HEK293 (cell line): ENCODE data around the gene CD151.
A peak's percentile ranks its signal among the peaks of the same experiment; 100 is the strongest.

ENCODE experiments used
- CTCF ChIA-PET: fragments of 350-600 bp; formaldehyde crosslinking; extraction: SDS; loops from one replicate; lab custom pipeline; 2021; ENCODE audit warnings: antibody characterized with exemption; lab: Yijun Ruan, JAX
- POLR2A ChIA-PET: fragments of 300-600 bp; formaldehyde crosslinking; extraction: SDS; loops from one replicate; lab custom pipeline; 2020; ENCODE audit warnings: antibody characterized with exemption, inconsistent platforms; lab: Yijun Ruan, JAX
- H3K27ac ChIP-seq: fragments of 200-500 bp; sonication (Bioruptor generic); 2 replicates; pipeline ENCODE4 v1.5.1; 2014; ENCODE audit warnings: low read depth, low read length, control low read depth, inconsistent platforms; ENCODE audit errors: extremely low read depth
- H3K36me3 ChIP-seq, 2 experiments: fragments of 200-500 bp in 1 of 2; sonication (Bioruptor generic) in 1 of 2; 1 replicate in 1 of 2; 2 replicates in 1 of 2; pipeline ENCODE4 v1.5.1; 2014 to 2017; ENCODE audit warnings: inconsistent platforms in 2 of 2, low read length in 2 of 2; ENCODE audit not compliant: control insufficient read depth in 2 of 2, insufficient read depth in 1 of 2
- H3K4me1 ChIP-seq: fragments of 200-500 bp; sonication (Bioruptor generic); 2 replicates; pipeline ENCODE4 v1.5.1; 2014; ENCODE audit warnings: mild to moderate bottlenecking, low read length, inconsistent platforms; ENCODE audit not compliant: control insufficient read depth, insufficient read depth
- H3K4me3 ChIP-seq: 2 replicates; pipeline ENCODE4 v1.5.1; 2011; ENCODE audit warnings: low read depth, mild to moderate bottlenecking, control low read depth, low read length, moderate library complexity
- H3K9me3 ChIP-seq: fragments of 200-500 bp; sonication (Bioruptor generic); 2 replicates; pipeline ENCODE4 v1.5.1; 2014; ENCODE audit warnings: low read depth, low read length, inconsistent platforms; ENCODE audit not compliant: control insufficient read depth, insufficient read depth
- GFI1B ChIP-seq: fragments of 450-650 bp; formaldehyde crosslinking; IDR thresholded peaks from 2 replicates; pipeline ENCODE4 v1.5.1; 2016; ENCODE audit warnings: missing biosample characterization, missing genetic modification characterization
- KLF1 ChIP-seq: fragments of 450-650 bp; formaldehyde crosslinking; IDR thresholded peaks from 2 replicates; pipeline ENCODE4 v1.5.1; 2016; ENCODE audit warnings: missing biosample characterization, missing genetic modification characterization
- ZBTB20 ChIP-seq: fragments of 450-650 bp; formaldehyde crosslinking; IDR thresholded peaks from 2 replicates; pipeline ENCODE4 v1.5.1; 2016; ENCODE audit warnings: missing biosample characterization, missing genetic modification characterization
- ZFHX2 ChIP-seq: fragments of 450-650 bp; formaldehyde crosslinking; conservative IDR thresholded peaks from 2 replicates; pipeline ENCODE4 v1.5.1; 2016; ENCODE audit warnings: missing biosample characterization, missing genetic modification characterization
- ZNF112 ChIP-seq: fragments of 450-650 bp; formaldehyde crosslinking; IDR thresholded peaks from 2 replicates; pipeline ENCODE4 v1.5.0; 2017; ENCODE audit warnings: missing biosample characterization, missing genetic modification characterization
- ZNF202 ChIP-seq: fragments of 450-650 bp; formaldehyde crosslinking; IDR thresholded peaks from 2 replicates; pipeline ENCODE4 v1.5.1; 2016; ENCODE audit warnings: missing biosample characterization, missing genetic modification characterization, borderline replicate concordance
- ZNF341 ChIP-seq: fragments of 450-650 bp; formaldehyde crosslinking; IDR thresholded peaks from 2 replicates; pipeline ENCODE4; 2016; ENCODE audit warnings: low read depth, missing biosample characterization, missing genetic modification characterization
- ZNF530 ChIP-seq: fragments of 450-650 bp; formaldehyde crosslinking; IDR thresholded peaks from 2 replicates; pipeline ENCODE4 v1.5.1; 2016; ENCODE audit warnings: low read depth, missing biosample characterization, missing genetic modification characterization
- ZNF549 ChIP-seq: fragments of 450-650 bp; IDR thresholded peaks from 2 replicates; pipeline ENCODE4 v1.5.1; 2018; ENCODE audit warnings: missing biosample characterization, missing genetic modification characterization, mild to moderate bottlenecking, inconsistent platforms, moderate library complexity
- ZNF558 ChIP-seq: fragments of 450-650 bp; formaldehyde crosslinking; IDR thresholded peaks from 2 replicates; pipeline ENCODE4 v1.5.1; 2016; ENCODE audit warnings: missing biosample characterization, missing genetic modification characterization
- ZNF596 ChIP-seq: fragments of 450-650 bp; IDR thresholded peaks from 2 replicates; pipeline ENCODE4 v1.5.0; 2018; ENCODE audit warnings: missing biosample characterization, mild to moderate bottlenecking, missing genetic modification characterization, moderate library complexity
- ZNF626 ChIP-seq: fragments of 450-650 bp; sonication (Bioruptor Pico); formaldehyde crosslinking; IDR thresholded peaks from 2 replicates; pipeline ENCODE4 v1.5.1; 2018; ENCODE audit warnings: missing biosample characterization, missing genetic modification characterization, inconsistent platforms
- TF ChIP-seq, protein P1 (sequence below): fragments of 450-650 bp; formaldehyde crosslinking; IDR thresholded peaks from 2 replicates; pipeline ENCODE4 v1.5.1; 2016; ENCODE audit warnings: missing biosample characterization, missing genetic modification characterization
- TF ChIP-seq, protein P2 (sequence below): fragments of 450-650 bp; formaldehyde crosslinking; IDR thresholded peaks from 2 replicates; pipeline ENCODE4 v1.5.1; 2016; ENCODE audit warnings: missing biosample characterization, missing genetic modification characterization, low read depth

The CD151 gene

GRCh38 chr11:864898-865297 is 32.1 kb downstream of the CD151 start:
- ChIA-PET POLR2A (interaction anchor here (0.6 to 0.9 kb wide), 2 partner anchors 45 to 625 kb away, joined by 3 to 5 read pairs; no protein-coding TSS in a partner anchor), CTCF (interaction anchor here (0.5 kb wide), 1 partner anchor 9 kb away, joined by 3 read pairs; no protein-coding TSS in a partner anchor)
- H3K27ac ChIP-seq = no peak overlapping the region
- no peaks in the 10 kb centered on the region for H3K9me3 ChIP-seq
- TF ChIP-seq ZNF112 (tag by site-specific recombination) (no peak), ZBTB20 (tag by site-specific recombination) (peak; percentile 84)
- no peak overlapping the region for H3K4me3 ChIP-seq
- H3K36me3 ChIP-seq = peaks cover 0 to 28% of the 10 kb centered on the region in 2 experiments; a peak in 1 of 3 replicates
- no peaks in the 10 kb centered on the region for H3K4me1 ChIP-seq

GRCh38 chr11:865462-866430 is 33.0 kb downstream of the CD151 start:
- no peak overlapping the region for H3K4me3 ChIP-seq
- TF ChIP-seq ZNF530 (no peak), ZFHX2 (tag by site-specific recombination) (0 out of 2 replicates have a peak, but pooled peaks have one; percentile 30)
- TF ChIP-seq, protein P1, sequence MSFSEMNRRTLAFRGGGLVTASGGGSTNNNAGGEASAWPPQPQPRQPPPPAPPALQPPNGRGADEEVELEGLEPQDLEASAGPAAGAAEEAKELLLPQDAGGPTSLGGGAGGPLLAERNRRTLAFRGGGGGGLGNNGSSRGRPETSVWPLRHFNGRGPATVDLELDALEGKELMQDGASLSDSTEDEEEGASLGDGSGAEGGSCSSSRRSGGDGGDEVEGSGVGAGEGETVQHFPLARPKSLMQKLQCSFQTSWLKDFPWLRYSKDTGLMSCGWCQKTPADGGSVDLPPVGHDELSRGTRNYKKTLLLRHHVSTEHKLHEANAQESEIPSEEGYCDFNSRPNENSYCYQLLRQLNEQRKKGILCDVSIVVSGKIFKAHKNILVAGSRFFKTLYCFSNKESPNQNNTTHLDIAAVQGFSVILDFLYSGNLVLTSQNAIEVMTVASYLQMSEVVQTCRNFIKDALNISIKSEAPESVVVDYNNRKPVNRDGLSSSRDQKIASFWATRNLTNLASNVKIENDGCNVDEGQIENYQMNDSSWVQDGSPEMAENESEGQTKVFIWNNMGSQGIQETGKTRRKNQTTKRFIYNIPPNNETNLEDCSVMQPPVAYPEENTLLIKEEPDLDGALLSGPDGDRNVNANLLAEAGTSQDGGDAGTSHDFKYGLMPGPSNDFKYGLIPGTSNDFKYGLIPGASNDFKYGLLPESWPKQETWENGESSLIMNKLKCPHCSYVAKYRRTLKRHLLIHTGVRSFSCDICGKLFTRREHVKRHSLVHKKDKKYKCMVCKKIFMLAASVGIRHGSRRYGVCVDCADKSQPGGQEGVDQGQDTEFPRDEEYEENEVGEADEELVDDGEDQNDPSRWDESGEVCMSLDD (tag by site-specific recombination) = 0 out of 2 replicates have a peak, but pooled peaks have one; percentile 47
- no peaks in the 10 kb centered on the region for H3K9me3 ChIP-seq
- no peaks in the 10 kb centered on the region for H3K4me1 ChIP-seq
- H3K27ac ChIP-seq = no peak overlapping the region
- H3K36me3 ChIP-seq = peaks cover 0 to 31% of the 10 kb centered on the region in 2 experiments; a peak in 1 of 3 replicates
- POLR2A ChIA-PET = interaction anchor here (0.6 to 0.7 kb wide), 3 partner anchors 44 to 70 kb away, joined by 3 read pairs; no protein-coding TSS in a partner anchor
- CTCF ChIA-PET = interaction anchor here (0.6 kb wide), 1 partner anchor 312 kb away, joined by 3 read pairs; no protein-coding TSS in a partner anchor

DNA sequence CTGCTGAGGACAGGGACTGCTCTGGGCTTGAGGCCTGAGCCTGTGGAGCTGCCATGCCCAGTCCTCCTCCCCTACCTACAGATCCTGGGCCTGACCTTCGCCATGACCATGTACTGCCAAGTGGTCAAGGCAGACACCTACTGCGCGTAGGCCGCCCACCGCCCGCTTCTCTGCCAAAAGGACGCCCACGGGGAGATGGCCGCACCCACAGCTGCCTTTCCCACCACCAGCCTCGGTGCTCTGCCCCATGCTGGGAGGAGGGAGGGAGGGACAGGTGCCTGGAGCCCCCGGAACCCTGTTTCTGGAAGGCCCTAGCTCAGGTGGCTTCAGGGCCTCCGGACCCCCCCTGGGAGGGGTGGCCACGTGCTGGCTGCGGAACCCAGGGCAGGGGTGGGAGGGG is 33.7 kb downstream of the CD151 start:
- H3K27ac ChIP-seq = no peak overlapping the region
- peaks cover 0 to 33% of the 10 kb centered on the region in 2 experiments; a peak in 1 of 3 replicates for H3K36me3 ChIP-seq
- peak; percentile 51; the same call in 1 of the 2 replicates for TF ChIP-seq ZFHX2 (tag by site-specific recombination)
- TF ChIP-seq ZNF558 (tag by site-specific recombination) = no peak
- no peaks in the 10 kb centered on the region for H3K9me3 ChIP-seq
- no peak overlapping the region for H3K4me3 ChIP-seq
- CTCF ChIA-PET = no interaction called here
- POLR2A ChIA-PET = no interaction called here
- no peaks in the 10 kb centered on the region for H3K4me1 ChIP-seq

GRCh38 chr11:867856-868358 is 35.2 kb downstream of the CD151 start:
- CTCF ChIA-PET = interaction anchor here (1.1 kb wide), 1 partner anchor 30 kb away, joined by 3 read pairs; no protein-coding TSS in a partner anchor
- peaks cover 0 to 37% of the 10 kb centered on the region in 2 experiments; a peak in 1 of 3 replicates for H3K36me3 ChIP-seq
- no peak overlapping the region for H3K27ac ChIP-seq
- TF ChIP-seq KLF1 (tag by site-specific recombination) = peak; percentile 65
- TF ChIP-seq GFI1B (tag by site-specific recombination) = no peak
- TF ChIP-seq ZNF596 (tag by site-specific recombination) = no peak
- TF ChIP-seq ZNF549 = no peak
- TF ChIP-seq ZNF626 (tag by site-specific recombination) = no peak
- TF ChIP-seq ZNF202 = no peak
- TF ChIP-seq ZNF530 = no peak
- no peak for TF ChIP-seq ZNF341 (tag by site-specific recombination)
- TF ChIP-seq, protein P2, sequence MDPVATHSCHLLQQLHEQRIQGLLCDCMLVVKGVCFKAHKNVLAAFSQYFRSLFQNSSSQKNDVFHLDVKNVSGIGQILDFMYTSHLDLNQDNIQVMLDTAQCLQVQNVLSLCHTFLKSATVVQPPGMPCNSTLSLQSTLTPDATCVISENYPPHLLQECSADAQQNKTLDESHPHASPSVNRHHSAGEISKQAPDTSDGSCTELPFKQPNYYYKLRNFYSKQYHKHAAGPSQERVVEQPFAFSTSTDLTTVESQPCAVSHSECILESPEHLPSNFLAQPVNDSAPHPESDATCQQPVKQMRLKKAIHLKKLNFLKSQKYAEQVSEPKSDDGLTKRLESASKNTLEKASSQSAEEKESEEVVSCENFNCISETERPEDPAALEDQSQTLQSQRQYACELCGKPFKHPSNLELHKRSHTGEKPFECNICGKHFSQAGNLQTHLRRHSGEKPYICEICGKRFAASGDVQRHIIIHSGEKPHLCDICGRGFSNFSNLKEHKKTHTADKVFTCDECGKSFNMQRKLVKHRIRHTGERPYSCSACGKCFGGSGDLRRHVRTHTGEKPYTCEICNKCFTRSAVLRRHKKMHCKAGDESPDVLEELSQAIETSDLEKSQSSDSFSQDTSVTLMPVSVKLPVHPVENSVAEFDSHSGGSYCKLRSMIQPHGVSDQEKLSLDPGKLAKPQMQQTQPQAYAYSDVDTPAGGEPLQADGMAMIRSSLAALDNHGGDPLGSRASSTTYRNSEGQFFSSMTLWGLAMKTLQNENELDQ (tag by site-specific recombination) = no peak
- POLR2A ChIA-PET = no interaction called here
- no peaks in the 10 kb centered on the region for H3K9me3 ChIP-seq
- no peaks in the 10 kb centered on the region for H3K4me1 ChIP-seq
- H3K4me3 ChIP-seq = no peak overlapping the region
